Cardiac muscle cell (in vitro differentiated cells and primary cell): ENCODE measurements around the gene MMS22L. TPM values are rescaled to one million over a fixed set of nuclear protein-coding genes. Genes with fewer than 3 reads are reported as not detected.

Source experiments
- DNase-seq, 2 donors: peaks; one replicate each; pipeline versions ENCODE4 v3.0.0 to v3.0.0-alpha.2; 2010 to 2017; ENCODE audit warnings: low read depth in 1 of 2, low spot score in 1 of 2
- H3K27ac ChIP-seq: fragments of 200-600 bp; sonication (generic); 2 replicates; pipeline ENCODE4 v1.5.1; 2016
- H3K27me3 ChIP-seq: fragments of 200-600 bp; sonication (generic); 2 replicates; pipeline ENCODE4 v1.6.0; 2016; ENCODE audit warnings: control low read depth
- H3K36me3 ChIP-seq: fragments of 200-600 bp; sonication (generic); 2 replicates; pipeline ENCODE4 v1.5.1; 2016; ENCODE audit warnings: control low read depth
- H3K4me1 ChIP-seq: fragments of 200-600 bp; sonication (generic); 2 replicates; pipeline ENCODE4 v1.8.1; 2017; ENCODE audit warnings: low read depth, mild to moderate bottlenecking, mixed run types
- H3K4me3 ChIP-seq: fragments of 200-600 bp; sonication (generic); 2 replicates; pipeline ENCODE4 v1.5.1; 2016; ENCODE audit warnings: mild to moderate bottlenecking
- H3K9me3 ChIP-seq: fragments of 200-600 bp; sonication (generic); 2 replicates; pipeline ENCODE4 v1.5.1; 2017; ENCODE audit warnings: low read depth, mild to moderate bottlenecking, control low read depth
- polyA plus RNA-seq: library from polyadenylated mRNA; unstranded; fragments of >200 nt; fragmentation: Nextera tagmentation; extraction: Ambion mirVana; gene quantifications from 2 replicates; pipeline ENCODE4 v1.2.1, GENCODE V29; 2016
- total RNA-seq: library from RNA; depleted of rRNA; stranded (reverse); fragments of >200 nt; gene quantifications from 2 replicates; pipeline ENCODE4 v1.2.3, GENCODE V29; 2016
- TF ChIP-seq, protein P1 (sequence below): IDR thresholded peaks from 2 replicates; pipeline ENCODE4 v1.5.1; 2012; ENCODE audit warnings: low read depth, mild to moderate bottlenecking, low read length

Gene MMS22L
- total and polyA plus RNA-seq, 2 experiments from 2014 or later = 6.6 to 12.6 TPM

DNA sequence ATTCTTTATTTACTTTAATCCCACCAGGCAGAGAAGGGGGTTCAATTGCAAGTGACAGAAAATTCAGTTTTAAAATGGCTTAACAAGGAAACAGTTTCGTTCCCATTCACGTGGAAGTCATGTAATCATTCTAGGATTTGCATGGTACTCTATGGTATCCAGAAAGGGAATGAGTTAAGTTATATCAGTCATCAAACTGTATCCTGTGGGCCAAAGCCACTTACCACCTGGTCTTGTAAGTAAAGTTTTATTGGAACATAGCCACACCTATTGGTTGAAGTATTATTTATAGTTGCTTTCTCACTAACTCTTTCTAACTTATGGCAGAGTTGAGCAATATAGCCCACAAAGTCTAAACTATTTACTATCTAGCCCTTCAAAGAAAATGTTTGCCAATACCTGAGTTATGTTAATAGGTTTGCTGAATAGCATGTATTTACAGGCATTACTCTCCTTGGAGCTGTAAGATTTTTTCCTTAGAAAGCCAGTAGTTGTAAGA, 10.2 kb upstream of the MMS22L start:
- no peak for DNase-seq
- no peaks in the 10 kb centered on the region for H3K36me3 ChIP-seq
- H3K27me3 ChIP-seq = no peaks in the 10 kb centered on the region
- no peak overlapping the region for H3K4me3 ChIP-seq
- TF ChIP-seq, protein P1, sequence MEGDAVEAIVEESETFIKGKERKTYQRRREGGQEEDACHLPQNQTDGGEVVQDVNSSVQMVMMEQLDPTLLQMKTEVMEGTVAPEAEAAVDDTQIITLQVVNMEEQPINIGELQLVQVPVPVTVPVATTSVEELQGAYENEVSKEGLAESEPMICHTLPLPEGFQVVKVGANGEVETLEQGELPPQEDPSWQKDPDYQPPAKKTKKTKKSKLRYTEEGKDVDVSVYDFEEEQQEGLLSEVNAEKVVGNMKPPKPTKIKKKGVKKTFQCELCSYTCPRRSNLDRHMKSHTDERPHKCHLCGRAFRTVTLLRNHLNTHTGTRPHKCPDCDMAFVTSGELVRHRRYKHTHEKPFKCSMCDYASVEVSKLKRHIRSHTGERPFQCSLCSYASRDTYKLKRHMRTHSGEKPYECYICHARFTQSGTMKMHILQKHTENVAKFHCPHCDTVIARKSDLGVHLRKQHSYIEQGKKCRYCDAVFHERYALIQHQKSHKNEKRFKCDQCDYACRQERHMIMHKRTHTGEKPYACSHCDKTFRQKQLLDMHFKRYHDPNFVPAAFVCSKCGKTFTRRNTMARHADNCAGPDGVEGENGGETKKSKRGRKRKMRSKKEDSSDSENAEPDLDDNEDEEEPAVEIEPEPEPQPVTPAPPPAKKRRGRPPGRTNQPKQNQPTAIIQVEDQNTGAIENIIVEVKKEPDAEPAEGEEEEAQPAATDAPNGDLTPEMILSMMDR = no peak
- no peaks in the 10 kb centered on the region for H3K9me3 ChIP-seq
- H3K4me1 ChIP-seq = no peaks in the 10 kb centered on the region
- H3K27ac ChIP-seq = no peak overlapping the region

DNA sequence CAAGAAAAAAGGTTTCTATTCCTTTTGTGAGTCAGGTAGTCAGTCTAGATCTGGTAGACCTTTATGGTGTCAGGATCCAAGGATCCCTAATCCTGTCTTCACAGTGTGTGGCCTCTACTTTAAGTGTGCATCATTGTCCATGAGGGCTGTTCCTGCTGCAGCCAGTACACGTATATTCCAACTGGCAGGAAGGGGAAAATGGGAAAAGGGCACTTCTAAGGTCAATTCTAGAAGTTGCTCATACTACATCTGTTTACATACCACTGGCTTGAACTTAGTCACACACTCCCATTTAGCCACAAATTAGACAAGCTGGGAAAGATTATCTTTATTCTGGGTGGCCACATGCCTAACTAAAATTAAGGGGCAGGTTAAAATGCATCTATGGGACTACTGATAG, 9.7 kb upstream of the MMS22L start:
- TF ChIP-seq, protein P1 = no peak
- H3K4me1 ChIP-seq = no peaks in the 10 kb centered on the region
- H3K27me3 ChIP-seq = no peaks in the 10 kb centered on the region
- no peaks in the 10 kb centered on the region for H3K9me3 ChIP-seq
- no peak overlapping the region for H3K4me3 ChIP-seq
- DNase-seq = no peak
- H3K27ac ChIP-seq = no peak overlapping the region
- no peaks in the 10 kb centered on the region for H3K36me3 ChIP-seq

DNA sequence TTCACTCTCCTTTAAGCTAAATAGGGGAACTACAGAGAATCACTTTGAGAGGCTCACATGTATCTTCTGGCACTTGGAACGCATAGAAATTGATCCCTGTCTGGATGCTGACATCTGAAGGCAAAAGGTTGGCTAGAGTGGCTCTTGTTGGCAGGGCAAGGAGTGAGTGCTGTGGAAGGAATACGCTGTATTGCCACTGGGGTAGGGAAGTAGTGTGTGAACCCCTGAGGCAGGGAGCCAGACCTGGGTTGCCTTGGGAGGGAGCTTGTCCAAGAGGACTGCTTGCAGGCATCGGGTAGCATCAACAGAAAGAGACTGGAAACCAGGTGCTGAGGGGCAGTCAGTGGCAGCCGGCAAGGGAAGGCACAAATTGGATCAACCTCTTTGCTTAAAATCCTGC, 8.9 kb upstream of the MMS22L start:
- TF ChIP-seq, protein P1 = no peak
- no peak for DNase-seq
- H3K36me3 ChIP-seq = no peaks in the 10 kb centered on the region
- H3K4me1 ChIP-seq = no peaks in the 10 kb centered on the region
- H3K27ac ChIP-seq = no peak overlapping the region
- no peaks in the 10 kb centered on the region for H3K9me3 ChIP-seq
- no peaks in the 10 kb centered on the region for H3K27me3 ChIP-seq
- no peak overlapping the region for H3K4me3 ChIP-seq

DNA sequence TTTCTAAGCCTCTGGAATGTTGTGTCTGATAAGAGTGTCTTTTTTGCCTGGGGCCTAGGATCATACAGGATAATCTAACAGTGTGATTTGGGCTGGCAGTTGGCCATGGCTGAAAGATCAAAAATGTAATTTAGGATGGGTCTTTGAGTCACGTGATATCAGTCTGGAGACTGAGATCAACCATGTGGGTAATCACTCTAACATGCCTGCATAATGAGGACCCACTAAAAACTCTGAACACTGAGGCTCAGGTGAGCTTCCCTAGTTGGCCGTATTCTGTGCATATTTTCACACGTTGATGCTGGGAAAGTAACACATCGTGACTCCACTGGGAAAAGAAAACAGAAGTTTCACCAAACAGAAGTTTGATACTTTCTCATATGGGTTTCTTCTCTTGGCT, 6.3 kb upstream of the MMS22L start:
- Histone ChIP-seq H3K9me3 (no peaks in the 10 kb centered on the region), H3K4me1 (no peaks in the 10 kb centered on the region), H3K36me3 (no peaks in the 10 kb centered on the region), H3K4me3 (no peak overlapping the region), H3K27ac (no peak overlapping the region), H3K27me3 (no peaks in the 10 kb centered on the region)
- no peak for DNase-seq
- TF ChIP-seq, protein P1 = no peak

DNA sequence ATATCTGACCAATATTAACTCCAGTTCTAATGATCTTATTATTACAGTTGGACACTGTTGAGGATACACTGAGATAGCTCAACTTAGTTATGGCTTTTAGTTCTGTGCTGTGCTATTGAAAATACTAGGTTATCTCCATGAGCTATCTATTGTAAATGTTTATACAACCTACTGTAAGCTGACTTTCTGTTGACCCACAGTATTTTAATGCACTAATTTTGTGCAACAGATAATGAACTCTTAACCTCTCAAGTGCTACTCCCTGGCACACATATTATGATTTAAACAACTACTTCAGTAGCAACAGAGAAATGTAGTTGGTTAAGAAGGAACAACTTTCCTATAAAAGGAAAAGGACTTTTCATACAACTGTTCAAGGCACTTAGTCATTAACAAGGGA, 5.2 kb upstream of the MMS22L start:
- H3K27me3 ChIP-seq = no peaks in the 10 kb centered on the region
- TF ChIP-seq, protein P1 = no peak
- H3K4me1 ChIP-seq = no peaks in the 10 kb centered on the region
- H3K9me3 ChIP-seq = no peaks in the 10 kb centered on the region
- H3K36me3 ChIP-seq = no peaks in the 10 kb centered on the region
- no peak for DNase-seq
- no peak overlapping the region for H3K4me3 ChIP-seq
- no peak overlapping the region for H3K27ac ChIP-seq
